ENCODE measurements around the gene SCUBE1.

GRCh38 chr22:43281394-43281793 is 61.8 kb downstream of the SCUBE1 start:
- no peak for TF ChIP-seq CTCF (IDR thresholded peaks at IDR 0.05; ENCODE audit: poor library complexity)
- TF ChIP-seq EZH2 (IDR thresholded peaks at IDR 0.05; ENCODE audit: borderline replicate concordance): no peak
- no peak for TF ChIP-seq EZH2phosphoT487 (IDR thresholded peaks at IDR 0.05; ENCODE audit: low read depth, severe bottlenecking, unreplicated experiment)
